GM19328 (cell line): ENCODE results near the gene KLK3.

Source experiments
- ATAC-seq: cut with Tn5 transposase; IDR thresholded peaks from one replicate; pipeline ENCODE4 v1.9.1; 2021; ENCODE audit warnings: mild to moderate bottlenecking, moderate library complexity; ENCODE audit not compliant: unreplicated experiment

Gene KLK3

DNA sequence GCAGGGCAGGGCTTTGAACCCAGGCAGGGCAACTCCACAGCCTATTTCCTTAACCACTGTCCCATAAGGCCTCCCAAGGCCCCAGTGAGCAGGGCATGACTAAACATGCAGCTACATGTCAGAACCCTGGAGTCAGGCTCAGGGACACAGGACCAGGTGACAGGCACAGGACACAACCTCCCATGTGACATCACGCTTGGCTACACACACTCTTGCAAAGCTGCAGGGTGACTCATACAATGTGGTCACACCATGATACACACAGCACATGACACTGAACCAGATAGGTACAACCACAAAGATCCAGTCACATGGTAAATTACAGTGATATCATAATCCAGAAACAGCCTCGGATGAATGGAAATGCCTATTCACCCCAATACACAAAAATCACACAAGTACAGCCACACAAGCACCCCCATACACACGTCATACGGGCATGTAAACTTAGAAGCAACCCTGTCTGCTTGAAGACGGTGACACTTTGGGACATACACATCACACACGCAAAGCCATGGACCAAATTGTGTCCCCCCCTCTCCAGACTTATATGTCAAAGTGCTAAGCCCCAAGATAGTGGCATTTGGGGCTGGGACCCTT is 42.0 kb downstream of the KLK3 start:
- ATAC-seq, result peak; percentile 92

DNA sequence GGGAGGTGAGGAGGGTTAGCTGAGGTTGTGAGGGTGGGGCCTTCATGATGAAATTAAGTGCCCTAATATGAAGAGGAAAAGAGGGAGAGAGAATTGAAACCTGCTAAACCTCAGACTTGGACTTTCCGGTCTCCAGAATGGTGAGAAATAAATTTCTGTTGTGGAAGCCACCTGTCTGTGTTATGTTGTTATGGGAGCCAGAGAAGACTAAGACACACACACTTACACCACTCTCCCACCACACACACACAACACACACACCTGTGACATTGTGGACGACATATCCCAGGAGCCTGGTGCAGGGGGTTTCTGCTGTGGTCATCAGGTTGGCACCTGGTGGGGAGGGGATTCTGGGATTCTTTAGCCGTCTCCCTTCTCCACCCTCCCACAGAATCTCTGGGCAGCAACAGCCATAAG is 42.5 kb downstream of the KLK3 start:
- no peak for ATAC-seq

- ATAC-seq, result no peak
Measured at GRCh38 chr19:50897612-50898011, 42.9 kb downstream of the KLK3 start.

- no peak for ATAC-seq
Measured at GRCh38 chr19:50898018-50898417, 43.3 kb downstream of the KLK3 start.

- no peak for ATAC-seq
Measured at GRCh38 chr19:50899569-50899968, 44.9 kb downstream of the KLK3 start.

DNA sequence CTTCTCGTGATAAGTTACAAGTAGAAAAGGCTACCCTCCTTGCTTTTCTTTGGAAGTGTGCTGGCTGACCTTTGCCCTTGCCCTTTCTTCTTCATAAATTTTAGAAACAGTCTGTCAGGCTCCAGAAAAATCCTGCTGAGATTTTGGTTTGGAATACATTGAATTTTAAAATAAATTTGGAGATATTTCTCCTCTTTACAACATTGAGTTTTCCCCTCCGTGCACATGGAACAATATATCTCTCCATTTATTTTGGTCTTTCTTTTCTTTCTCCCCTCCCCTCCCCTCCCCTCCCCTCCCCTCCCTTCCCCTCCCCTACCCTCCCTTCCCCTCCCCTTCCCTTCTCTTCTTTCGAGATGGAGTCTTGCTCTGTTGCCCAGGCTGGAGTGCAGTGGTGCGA is 47.9 kb downstream of the KLK3 start:
- no peak for ATAC-seq

- ATAC-seq, result no peak
Measured at GRCh38 chr19:50906217-50906616, 51.5 kb downstream of the KLK3 start.

DNA sequence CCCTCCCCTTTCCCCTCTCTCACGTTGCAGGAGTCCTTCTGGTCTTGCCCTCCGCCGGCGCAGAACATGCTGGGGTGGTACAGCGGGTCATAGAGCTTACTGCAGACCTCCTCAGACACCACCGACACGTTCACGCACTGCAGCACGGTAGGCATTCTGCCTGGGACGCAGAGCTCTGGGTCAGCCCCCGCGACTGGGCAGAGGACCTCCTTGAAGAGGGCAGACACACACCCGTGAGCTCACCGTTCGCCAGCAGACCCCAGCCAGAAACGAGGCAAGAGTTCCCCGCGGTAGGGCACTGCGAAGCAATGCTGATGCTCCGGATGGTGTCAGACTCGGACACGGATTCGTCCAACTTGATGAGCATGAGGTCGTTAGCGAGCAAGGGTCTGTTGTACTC is 53.6 kb downstream of the KLK3 start:
- no peak for ATAC-seq

DNA sequence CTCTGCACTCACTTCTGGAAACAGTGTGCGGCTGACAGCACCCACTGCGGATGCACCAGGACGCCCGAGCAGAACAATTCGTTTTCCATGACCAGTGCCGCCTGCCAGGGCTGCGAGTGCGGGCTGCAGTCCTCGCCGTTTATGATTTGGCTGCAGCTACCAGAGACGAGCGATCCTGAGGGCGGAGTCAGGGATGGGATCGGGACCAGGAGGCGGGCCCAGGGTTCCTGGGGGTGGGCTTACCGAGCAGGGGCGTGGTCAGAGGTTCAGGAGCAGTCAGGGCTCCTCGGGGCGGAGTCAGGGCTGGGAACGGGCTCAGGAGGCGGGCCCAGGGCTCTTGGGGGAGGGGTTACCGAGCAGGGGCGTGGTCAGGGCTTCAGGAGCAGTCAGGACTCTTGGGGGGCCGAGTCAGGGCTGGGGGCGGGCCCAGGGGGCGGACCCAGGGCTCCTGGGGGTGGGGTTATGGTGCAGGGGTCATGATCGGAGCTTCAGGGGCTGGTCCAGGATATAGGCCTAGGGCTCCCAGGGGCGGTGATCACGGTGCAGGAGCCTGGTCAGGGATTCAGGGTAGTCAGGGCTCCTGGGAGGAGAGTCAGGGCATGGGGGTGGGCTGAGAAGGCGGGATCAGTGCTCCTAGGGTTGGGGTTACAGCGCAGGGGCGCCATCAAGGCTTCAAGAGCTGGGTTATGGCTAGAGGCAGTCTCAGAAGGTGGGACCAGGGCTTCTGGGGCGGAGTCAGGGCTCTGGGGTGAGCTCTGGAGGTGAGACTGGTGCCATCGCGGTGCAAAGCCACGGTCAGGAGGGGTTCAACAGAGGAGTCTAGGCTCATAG is 54.7 kb downstream of the KLK3 start:
- peak; percentile 51 for ATAC-seq
